Mesendoderm (in vitro differentiated cells): ENCODE results near the gene SLC25A19.

Experiments used
- DNase-seq: peaks from one replicate; pipeline ENCODE4 v3.0.0; 2013
- H2AK5ac ChIP-seq: 2 replicates; pipeline ENCODE4 v1.6.1; 2013; ENCODE audit warnings: low read length, inconsistent platforms
- H2BK120ac ChIP-seq: 2 replicates; pipeline ENCODE4 v1.6.1; 2013; ENCODE audit warnings: low read depth, mild to moderate bottlenecking, low read length, moderate library complexity, mixed read lengths
- H2BK15ac ChIP-seq: replicated peaks from 2 replicates; pipeline ENCODE4 v1.6.1; 2013; ENCODE audit warnings: low read depth, mild to moderate bottlenecking, moderate library complexity
- H2BK5ac ChIP-seq: 2 replicates; pipeline ENCODE4 v1.6.1; 2013; ENCODE audit warnings: low read length, inconsistent platforms
- H3K18ac ChIP-seq: 2 replicates; pipeline ENCODE4 v1.6.1; 2013; ENCODE audit warnings: mild to moderate bottlenecking, low read length, mixed read lengths
- H3K23ac ChIP-seq: one replicate; pipeline ENCODE4 v1.6.1; 2013; ENCODE audit warnings: low read length
- H3K27ac ChIP-seq: 2 replicates; pipeline ENCODE4 v1.5.1; 2013; ENCODE audit warnings: low read depth, mild to moderate bottlenecking, inconsistent platforms, low read length, moderate library complexity
- H3K27me3 ChIP-seq: 2 replicates; pipeline ENCODE4 v1.6.1; 2013; ENCODE audit warnings: low read length, control low read depth, mild to moderate bottlenecking, inconsistent platforms; ENCODE audit not compliant: insufficient read depth, poor library complexity
- H3K36me3 ChIP-seq: 2 replicates; pipeline ENCODE4 v1.6.1; 2013; ENCODE audit warnings: low read length, inconsistent platforms; ENCODE audit not compliant: control insufficient read depth, insufficient read depth
- H3K4ac ChIP-seq: one replicate; pipeline ENCODE4 v1.6.1; 2013; ENCODE audit warnings: low read depth, mild to moderate bottlenecking, low read length, moderate library complexity
- H3K4me1 ChIP-seq: 2 replicates; pipeline ENCODE4 v1.6.1; 2013; ENCODE audit warnings: low read depth, low read length, inconsistent platforms; ENCODE audit not compliant: control insufficient read depth
- H3K4me2 ChIP-seq: 2 replicates; pipeline ENCODE4 v1.6.1; 2013; ENCODE audit warnings: low read length
- H3K4me3 ChIP-seq: 2 replicates; pipeline ENCODE4 v1.5.1; 2013; ENCODE audit warnings: mild to moderate bottlenecking, low read length
- H3K56ac ChIP-seq: one replicate; pipeline ENCODE4 v1.6.1; 2013; ENCODE audit warnings: low read length
- H3K79me1 ChIP-seq: 2 replicates; pipeline ENCODE4 v1.6.1; 2013; ENCODE audit warnings: low read length, inconsistent platforms
- H3K79me2 ChIP-seq: 2 replicates; pipeline ENCODE4 v1.6.1; 2013; ENCODE audit warnings: mild to moderate bottlenecking, low read length; ENCODE audit not compliant: control insufficient read depth, insufficient read depth
- H3K9ac ChIP-seq: 2 replicates; pipeline ENCODE4 v1.6.1; 2013; ENCODE audit warnings: low read length, inconsistent platforms
- H4K5ac ChIP-seq: one replicate; pipeline ENCODE4 v1.6.1; 2013; ENCODE audit warnings: low read length
- H4K8ac ChIP-seq: one replicate; pipeline ENCODE4 v1.6.1; 2013; ENCODE audit warnings: low read depth, mild to moderate bottlenecking, control low read depth, low read length, moderate library complexity
- WGBS: extraction: QIAGEN DNeasy Blood & Tissue Kit; methylation state at CpG from one replicate; pipeline ENCODE4 v1.1.7; 2013; ENCODE audit warnings: low lambda C conversion rate, missing lambda C conversion rate; ENCODE audit not compliant: insufficient coverage; ENCODE audit errors: extremely low coverage; 5-methylcytosine and 5-hydroxymethylcytosine counted together

The SLC25A19 gene

GRCh38 chr17:75238684-75239191 is 50.5 kb downstream of the SLC25A19 start:
- H3K9ac ChIP-seq: no peak overlapping the region
- no peak overlapping the region for H3K27ac ChIP-seq
- no peak overlapping the region for H3K23ac ChIP-seq
- no peak overlapping the region for H2BK5ac ChIP-seq
- peaks cover 23% of the 10 kb centered on the region for H3K36me3 ChIP-seq
- no peak overlapping the region for H3K56ac ChIP-seq
- H3K27me3 ChIP-seq: no peaks in the 10 kb centered on the region
- H2AK5ac ChIP-seq: no peak overlapping the region
- no peak overlapping the region for H3K18ac ChIP-seq
- no peaks in the 10 kb centered on the region for H3K79me2 ChIP-seq
- no peaks in the 10 kb centered on the region for H3K4me1 ChIP-seq
- no peak overlapping the region for H4K8ac ChIP-seq
- no peak overlapping the region for H3K4me3 ChIP-seq
- no peak overlapping the region for H2BK120ac ChIP-seq
- H3K79me1 ChIP-seq: no peaks in the 10 kb centered on the region
- no peak overlapping the region for H3K4ac ChIP-seq
- H2BK15ac ChIP-seq: no peak overlapping the region
- WGBS: no CpG with 5 or more reads among the region's 13 CpGs
- no peak overlapping the region for H4K5ac ChIP-seq
- peak; percentile 83 for DNase-seq
- no peak overlapping the region for H3K4me2 ChIP-seq

- DNase-seq: no peak
- Histone ChIP-seq H3K4me1 (no peaks in the 10 kb centered on the region), H3K79me1 (no peaks in the 10 kb centered on the region), H4K5ac (no peak overlapping the region), H3K36me3 (peaks cover 21% of the 10 kb centered on the region), H4K8ac (no peak overlapping the region), H3K27me3 (no peaks in the 10 kb centered on the region), H2BK120ac (no peak overlapping the region), H3K27ac (no peak overlapping the region), H3K4ac (no peak overlapping the region), H2BK5ac (no peak overlapping the region), H3K4me3 (no peak overlapping the region), H3K56ac (no peak overlapping the region), H3K18ac (no peak overlapping the region), H3K79me2 (no peaks in the 10 kb centered on the region), H2AK5ac (no peak overlapping the region), H3K4me2 (no peak overlapping the region), H3K9ac (no peak overlapping the region), H2BK15ac (no peak overlapping the region), H3K23ac (no peak overlapping the region)
- WGBS: no CpG with 5 or more reads among the region's 11 CpGs
Observed at GRCh38 chr17:75238020-75238580, 51.1 kb downstream of the SLC25A19 start.

GRCh38 chr17:75237100-75238014 is 51.9 kb downstream of the SLC25A19 start:
- no CpG with 5 or more reads among the region's 12 CpGs for WGBS
- H3K36me3 ChIP-seq: peaks cover 24% of the 10 kb centered on the region

GRCh38 chr17:75232786-75233185 is 56.4 kb downstream of the SLC25A19 start:
- Histone ChIP-seq H2AK5ac (no peak overlapping the region), H4K5ac (no peak overlapping the region), H3K56ac (no peak overlapping the region), H3K4me2 (no peak overlapping the region), H3K9ac (no peak overlapping the region), H2BK5ac (no peak overlapping the region), H3K27ac (no peak overlapping the region), H2BK120ac (no peak overlapping the region), H3K4ac (no peak overlapping the region), H3K4me1 (no peaks in the 10 kb centered on the region), H3K27me3 (no peaks in the 10 kb centered on the region), H3K36me3 (peaks cover 34% of the 10 kb centered on the region), H3K79me1 (no peaks in the 10 kb centered on the region), H3K23ac (no peak overlapping the region), H3K79me2 (no peaks in the 10 kb centered on the region), H3K4me3 (no peak overlapping the region), H2BK15ac (no peak overlapping the region), H3K18ac (no peak overlapping the region), H4K8ac (no peak overlapping the region)
- DNase-seq: no peak
- no CpG with 5 or more reads among the region's 13 CpGs for WGBS

More at GRCh38 chr17:75237100-75238014, 51.9 kb downstream of the SLC25A19 start:
- no peak overlapping the region for H3K4me2 ChIP-seq
- H4K5ac ChIP-seq: no peak overlapping the region
- H2BK120ac ChIP-seq: no peak overlapping the region
- no peak overlapping the region for H2AK5ac ChIP-seq
- no peak overlapping the region for H4K8ac ChIP-seq
- no peak overlapping the region for H3K4me3 ChIP-seq
- no peaks in the 10 kb centered on the region for H3K27me3 ChIP-seq
- H3K27ac ChIP-seq: no peak overlapping the region
- H2BK15ac ChIP-seq: no peak overlapping the region
- H2BK5ac ChIP-seq: no peak overlapping the region
- H3K9ac ChIP-seq: no peak overlapping the region
- H3K4me1 ChIP-seq: no peaks in the 10 kb centered on the region
- DNase-seq: no peak
- H3K56ac ChIP-seq: no peak overlapping the region
- H3K23ac ChIP-seq: no peak overlapping the region
- no peak overlapping the region for H3K4ac ChIP-seq
- no peaks in the 10 kb centered on the region for H3K79me2 ChIP-seq
- H3K79me1 ChIP-seq: no peaks in the 10 kb centered on the region
- H3K18ac ChIP-seq: no peak overlapping the region

GRCh38 chr17:75231741-75232464 is 57.3 kb downstream of the SLC25A19 start:
- H3K27me3 ChIP-seq: no peaks in the 10 kb centered on the region

More at GRCh38 chr17:75231741-75232464, 57.3 kb downstream of the SLC25A19 start:
- Histone ChIP-seq H2AK5ac (no peak overlapping the region), H3K4me2 (no peak overlapping the region), H3K4me3 (no peak overlapping the region), H3K9ac (no peak overlapping the region), H3K79me1 (no peaks in the 10 kb centered on the region), H3K4me1 (no peaks in the 10 kb centered on the region), H3K27ac (no peak overlapping the region), H3K23ac (no peak overlapping the region), H3K79me2 (no peaks in the 10 kb centered on the region), H2BK120ac (no peak overlapping the region), H3K36me3 (peaks cover 32% of the 10 kb centered on the region), H3K4ac (no peak overlapping the region), H2BK5ac (no peak overlapping the region), H3K56ac (no peak overlapping the region), H4K8ac (no peak overlapping the region), H4K5ac (no peak overlapping the region), H3K18ac (no peak overlapping the region), H2BK15ac (no peak overlapping the region)
- DNase-seq: no peak
- WGBS: no CpG with 5 or more reads among the region's 18 CpGs
